COR-L47 (cell line): ENCODE data around the gene SPINT2.

Source experiments
- DNase-seq: peaks from one replicate; lab custom pipeline; 2025; lab: John Stamatoyannopoulos, UW

The SPINT2 gene

GRCh38 chr19:38267761-38268483, 3.5 kb downstream of the SPINT2 start:
- DNase-seq, result no peak

DNA sequence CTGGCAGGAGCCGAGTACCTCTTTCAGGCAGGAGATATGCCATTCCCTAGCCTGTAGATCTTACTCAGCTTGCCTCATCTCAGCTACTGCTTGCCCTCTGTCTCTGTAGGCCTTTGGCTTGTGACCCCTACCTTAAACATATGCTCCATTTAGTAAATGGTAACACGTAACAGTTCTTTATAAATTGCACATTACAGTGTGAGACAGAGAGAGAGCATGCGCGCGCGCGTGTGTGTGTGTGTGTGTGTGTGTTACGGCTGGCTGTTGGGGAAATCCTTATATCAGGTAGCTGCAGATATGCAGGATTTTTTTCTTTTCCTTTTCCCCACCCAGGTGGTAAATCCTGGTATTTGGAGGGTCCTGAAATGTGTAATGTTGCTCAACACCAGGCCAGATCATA, 4.2 kb downstream of the SPINT2 start:
- DNase-seq, result no peak

GRCh38 chr19:38270587-38271167, 6.3 kb downstream of the SPINT2 start:
- DNase-seq, result peak; percentile 14

DNA sequence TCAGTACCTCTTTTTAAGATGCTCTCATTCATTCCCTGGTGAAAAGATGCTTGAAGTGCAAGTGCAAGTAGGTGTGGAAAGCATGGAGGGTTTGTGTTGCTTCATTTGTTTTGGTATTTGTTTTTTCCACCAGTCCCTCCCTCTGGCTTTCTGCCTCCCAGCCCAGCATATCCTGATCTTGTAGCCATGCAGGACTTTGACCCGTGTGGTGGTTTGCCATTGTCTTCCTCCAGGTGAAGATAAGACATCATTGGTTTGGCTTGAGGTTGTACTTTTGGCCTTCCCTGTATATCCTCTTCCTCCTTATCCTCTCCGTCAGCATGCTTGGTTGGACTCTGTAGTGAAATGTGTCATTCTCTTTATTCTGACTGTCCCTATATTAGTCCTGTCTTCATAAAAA, 9.1 kb downstream of the SPINT2 start:
- DNase-seq, result no peak

DNA sequence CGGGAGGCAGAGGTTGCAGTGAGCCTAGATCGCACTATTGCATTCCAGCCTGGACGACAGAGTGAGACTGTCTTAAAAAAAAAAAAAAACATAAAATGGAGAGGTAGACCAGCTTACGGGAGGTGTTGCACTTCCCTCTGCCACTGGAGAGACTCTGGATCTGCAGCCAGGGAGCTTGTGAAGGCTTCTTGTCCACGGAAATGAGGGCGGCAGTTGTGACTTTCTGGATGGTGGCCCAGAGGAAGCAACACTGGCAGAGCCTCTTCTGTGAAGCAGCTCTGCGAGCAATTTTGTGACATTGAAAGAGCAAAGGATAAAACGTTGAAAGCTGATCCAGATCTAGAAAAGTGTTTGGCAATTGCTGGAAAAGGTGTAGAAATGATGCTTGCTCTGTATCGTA, 10.4 kb downstream of the SPINT2 start:
- DNase-seq, result no peak

- DNase-seq, result no peak
These were observed 12.7 kb downstream of the SPINT2 start for GRCh38 chr19:38276942-38277517.

DNA sequence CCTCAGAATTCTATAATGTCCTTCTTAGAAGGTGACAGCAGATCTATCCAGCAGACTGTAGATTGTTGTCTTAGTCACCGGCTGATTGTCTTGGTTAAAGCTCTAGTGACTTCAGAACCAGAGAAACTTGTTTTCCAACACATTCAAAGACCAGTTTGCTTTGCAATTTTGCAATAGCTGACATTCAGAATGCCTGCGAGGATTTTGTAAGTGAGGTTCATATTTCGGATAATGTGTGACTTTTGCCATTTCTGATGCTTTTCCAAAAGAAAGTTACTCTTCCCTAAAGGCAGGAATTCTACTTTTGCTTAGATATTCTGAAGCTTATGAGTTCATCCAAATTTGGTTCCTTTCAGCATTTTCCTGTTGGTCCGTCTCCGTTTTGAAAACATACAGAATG, 13.2 kb downstream of the SPINT2 start:
- no peak for DNase-seq

DNA sequence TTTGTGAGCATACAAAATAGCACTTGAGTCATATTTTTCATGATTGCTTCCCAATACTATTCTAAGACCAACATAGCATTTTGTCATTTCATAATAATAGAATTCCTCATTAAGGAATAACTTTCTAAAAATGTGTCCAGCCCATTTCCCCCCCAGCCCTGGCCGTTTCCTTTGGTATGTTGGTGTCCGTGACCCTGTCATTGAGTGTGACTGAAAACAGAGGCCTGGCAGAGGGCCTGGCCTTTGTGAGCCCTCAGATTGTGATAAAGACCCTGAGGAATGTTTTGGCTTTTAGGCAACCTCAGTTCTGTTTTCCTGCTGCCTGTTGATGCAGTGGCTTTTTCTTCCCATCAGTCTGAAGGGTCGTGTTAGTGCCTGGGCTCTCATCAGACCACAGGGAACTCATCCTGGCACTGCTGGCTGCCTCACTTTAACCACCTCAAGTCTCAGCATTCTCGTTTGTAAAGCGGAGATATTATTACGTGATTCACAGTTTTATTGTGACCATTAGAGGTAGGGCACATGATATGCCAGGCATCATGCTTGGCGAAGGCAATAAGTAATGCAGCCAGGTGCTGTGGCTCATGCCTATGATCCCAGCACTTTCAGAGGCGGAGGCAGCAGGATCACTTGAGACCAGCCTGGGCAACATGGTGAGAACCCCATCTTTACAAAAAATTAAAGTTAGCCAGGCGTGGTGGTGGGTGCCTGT, 13.8 kb downstream of the SPINT2 start:
- no peak for DNase-seq

- no peak for DNase-seq
These were observed 14.4 kb downstream of the SPINT2 start for GRCh38 chr19:38278751-38279150.

GRCh38 chr19:38280030-38280921, 15.9 kb downstream of the SPINT2 start:
- no peak for DNase-seq

DNA sequence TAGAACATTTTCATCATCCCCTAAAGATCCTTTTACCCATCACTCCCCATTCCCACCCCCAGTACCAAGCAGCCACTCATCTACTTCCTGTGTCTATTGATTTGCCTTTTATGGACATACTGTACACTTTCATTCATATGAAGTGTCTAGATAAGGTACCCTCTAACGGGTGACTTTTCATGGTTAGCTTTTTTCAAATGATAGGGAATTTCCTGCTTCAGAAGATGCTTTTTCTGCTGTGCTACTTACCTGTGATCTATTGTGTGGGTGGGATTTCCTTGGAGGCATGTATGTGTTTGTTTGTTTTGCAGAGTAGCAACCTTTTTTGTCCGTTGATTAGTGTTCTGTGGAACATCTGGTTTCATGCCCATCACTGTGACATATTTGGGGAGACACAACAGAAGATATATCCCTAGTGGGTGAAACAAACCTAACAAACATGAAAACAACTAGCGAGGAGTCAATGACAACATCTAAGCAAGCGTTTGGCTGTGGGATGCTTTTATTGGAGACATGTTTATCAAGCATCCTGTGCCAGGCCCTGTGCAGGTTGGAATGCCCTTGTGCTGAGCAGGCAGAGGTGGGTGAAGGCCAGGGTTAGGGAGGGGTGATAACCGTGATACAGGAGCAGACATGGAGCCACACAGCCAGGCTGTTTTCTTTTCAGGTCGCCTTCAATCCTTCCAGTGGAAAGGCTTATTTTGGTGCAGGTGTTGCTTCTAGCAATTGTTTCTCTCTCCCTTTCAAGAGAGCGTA, 17.6 kb downstream of the SPINT2 start:
- no peak for DNase-seq

- no peak for DNase-seq
These were observed 18.9 kb downstream of the SPINT2 start for GRCh38 chr19:38283271-38283670.

DNA sequence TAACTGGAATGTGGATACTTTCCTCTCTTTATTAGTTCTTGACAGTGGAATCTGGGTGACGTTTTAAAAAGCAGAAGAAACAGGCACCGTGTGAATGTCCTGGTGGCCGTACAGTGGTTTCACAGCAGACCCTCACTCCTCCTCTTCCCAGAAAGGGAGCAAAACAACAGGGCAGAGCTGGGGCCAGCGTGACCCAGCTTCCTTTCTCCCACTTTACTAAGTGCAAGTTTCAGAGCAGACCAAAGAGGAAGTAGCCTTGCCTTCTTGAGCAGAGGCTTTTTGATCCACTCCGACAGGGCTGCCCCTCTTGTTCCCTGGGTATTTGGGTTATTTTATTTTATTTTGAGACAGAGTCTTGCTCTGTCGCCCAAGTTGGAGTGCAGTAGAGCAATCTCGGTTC, 20.0 kb downstream of the SPINT2 start:
- no peak for DNase-seq

GRCh38 chr19:38285567-38285966, 21.2 kb downstream of the SPINT2 start:
- DNase-seq, result no peak

GRCh38 chr19:38287604-38288003, 23.2 kb downstream of the SPINT2 start:
- no peak for DNase-seq

DNA sequence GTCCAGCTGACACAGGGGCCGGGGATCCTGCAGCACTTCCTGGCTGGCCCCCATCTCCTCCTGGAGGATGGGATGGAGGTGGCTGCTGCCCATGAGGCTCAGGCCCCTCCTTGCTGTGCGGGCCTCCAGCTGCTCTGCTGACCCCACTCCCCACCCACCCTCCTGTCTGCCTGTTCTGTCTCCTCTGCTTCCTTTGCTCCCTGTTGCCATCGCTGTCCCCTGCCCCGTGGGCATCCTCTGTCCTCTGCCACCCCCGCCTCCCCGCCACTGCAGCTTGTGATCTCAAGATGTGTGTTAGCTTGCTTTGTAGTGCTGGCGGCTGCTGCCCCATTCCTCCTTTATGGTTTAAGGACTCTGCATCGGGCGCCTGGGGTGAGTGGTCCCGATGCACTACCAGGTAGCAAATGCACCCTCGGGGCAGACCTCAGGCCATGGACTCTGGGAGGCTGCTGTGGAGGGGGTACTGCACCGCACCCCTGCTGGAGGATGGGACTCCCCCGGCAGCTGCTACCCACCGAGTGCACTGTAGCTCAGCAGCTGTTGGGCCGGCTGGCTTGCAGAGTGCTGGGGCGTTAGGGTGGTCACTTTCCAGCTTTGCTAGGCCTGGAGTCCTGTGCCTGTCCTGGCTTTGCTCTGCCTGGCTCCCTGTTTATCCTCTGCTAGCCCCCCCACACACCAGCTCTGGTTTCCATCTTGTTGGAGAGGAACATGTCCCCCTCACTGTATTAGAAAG, 23.9 kb downstream of the SPINT2 start:
- DNase-seq, result no peak

- no peak for DNase-seq
These were observed 25.6 kb downstream of the SPINT2 start for GRCh38 chr19:38289955-38290354.

GRCh38 chr19:38290631-38291147, 26.3 kb downstream of the SPINT2 start:
- no peak for DNase-seq

DNA sequence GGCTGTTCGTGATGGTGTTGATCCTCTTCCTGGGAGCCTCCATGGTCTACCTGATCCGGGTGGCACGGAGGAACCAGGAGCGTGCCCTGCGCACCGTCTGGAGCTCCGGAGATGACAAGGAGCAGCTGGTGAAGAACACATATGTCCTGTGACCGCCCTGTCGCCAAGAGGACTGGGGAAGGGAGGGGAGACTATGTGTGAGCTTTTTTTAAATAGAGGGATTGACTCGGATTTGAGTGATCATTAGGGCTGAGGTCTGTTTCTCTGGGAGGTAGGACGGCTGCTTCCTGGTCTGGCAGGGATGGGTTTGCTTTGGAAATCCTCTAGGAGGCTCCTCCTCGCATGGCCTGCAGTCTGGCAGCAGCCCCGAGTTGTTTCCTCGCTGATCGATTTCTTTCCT, 27.5 kb downstream of the SPINT2 start:
- no peak for DNase-seq

DNA sequence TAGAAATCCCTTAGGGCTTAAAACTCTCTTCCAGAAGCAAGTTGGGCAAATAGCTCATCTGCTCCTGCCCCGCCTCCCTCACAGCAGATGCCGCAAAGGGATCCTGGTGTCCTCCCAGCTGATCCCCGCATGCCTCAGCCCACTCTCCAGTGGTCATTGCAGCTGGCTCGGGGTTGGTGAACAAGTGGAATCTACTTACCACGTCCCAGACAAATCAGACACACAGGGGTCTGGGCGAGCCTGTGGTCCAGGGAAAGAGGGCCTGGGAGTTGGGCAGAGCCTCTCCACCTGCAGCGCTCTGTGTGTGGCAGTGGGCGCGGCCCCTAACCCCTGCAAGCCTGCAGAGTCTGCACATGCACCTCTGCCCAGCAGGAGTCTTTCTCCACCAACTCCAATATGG, 28.9 kb downstream of the SPINT2 start:
- no peak for DNase-seq
